Measurements from ENCODE around the gene APOM. TPM values are rescaled to one million over a fixed set of nuclear protein-coding genes. Genes with fewer than 3 reads are reported as not detected.

APOM gene
- total RNA-seq, 3 donors from 2014 or later (not counting 1 experiment from before 2014, with no cell fraction given), result 2.6 to 2.8 (median 2.7) TPM

- peaks cover 1% of the 10 kb centered on the region for H3K36me3 Mint-ChIP-seq
- H3K27ac ChIP-seq (ENCODE audit: low read length), result peak within 1 kb of the TSS; percentile 98
- H3K9me3 ChIP-seq (ENCODE audit: control insufficient read depth, insufficient read depth, low read length), result no peaks in the 10 kb centered on the region
- peaks cover 21% of the 10 kb centered on the region for H3K36me3 ChIP-seq (ENCODE audit: control insufficient read depth, insufficient read depth, low read length)
- H3K27ac Mint-ChIP-seq, result peak within 1 kb of the TSS; percentile 92 to 95
- WGBS (ENCODE audit: insufficient coverage), result under 1% methylated on average over 55 of the region's 67 CpGs
- H3K4me1 ChIP-seq (ENCODE audit: control insufficient read depth, insufficient read depth, low read length), result peaks cover 22% of the 10 kb centered on the region
- peak within 1 kb of the TSS; percentile 92 for H3K4me3 Mint-ChIP-seq
- DNase-seq, result peak in 1 of 2 donors; percentile 87
- peak; percentile 27 to 42 (median 31) for ATAC-seq
- H3K4me1 Mint-ChIP-seq, result peaks cover 20 to 25% of the 10 kb centered on the region in 2 donors
- H3K4me3 ChIP-seq (ENCODE audit: low read length), result peak within 1 kb of the TSS; percentile 91
- H3K27me3 Mint-ChIP-seq (ENCODE audit: low read depth in 2 of 2), result no peaks in the 10 kb centered on the region
- intact Hi-C loops (cut with micrococcal nuclease), result loop anchor here (1.0 to 5.0 kb wide), 4 partner anchors 32 to 117 kb away; partner anchors contain the start of genes BAG6, CLIC1 and GPANK1
- no peaks in the 10 kb centered on the region for H3K9me3 Mint-ChIP-seq
- TF ChIP-seq CTCF (IDR thresholded peaks at IDR 0.05), result no peak
- no peaks in the 10 kb centered on the region for H3K27me3 ChIP-seq (ENCODE audit: control insufficient read depth, insufficient read depth, low read length)
Observed at GRCh38 chr6:31620586-31621319, 34.9 kb upstream of the APOM start, which contains the start of gene PRRC2A. Gene PRRC2A (plus strand): TSS chr6:31620715. CDS start chr6:31622790, 2,075 bp downstream.

- Histone ChIP-seq H3K36me3 (ENCODE audit: control insufficient read depth, insufficient read depth, low read length) (peaks cover 28% of the 10 kb centered on the region), H3K4me3 (ENCODE audit: low read length) (peak overlapping the region; percentile 91), H3K27me3 (ENCODE audit: control insufficient read depth, insufficient read depth, low read length) (no peaks in the 10 kb centered on the region), H3K4me1 (ENCODE audit: control insufficient read depth, insufficient read depth, low read length) (peaks cover 15% of the 10 kb centered on the region), H3K9me3 (ENCODE audit: control insufficient read depth, insufficient read depth, low read length) (no peaks in the 10 kb centered on the region), H3K27ac (ENCODE audit: low read length) (peak overlapping the region; percentile 98)
- Mint-ChIP-seq H3K36me3 (peaks cover 8% of the 10 kb centered on the region), H3K4me1 (peaks cover 20 to 28% of the 10 kb centered on the region in 2 donors), H3K4me3 (peak overlapping the region; percentile 92), H3K27ac (peak overlapping the region; percentile 92 to 95), H3K9me3 (no peaks in the 10 kb centered on the region), H3K27me3 (ENCODE audit: low read depth in 2 of 2) (no peaks in the 10 kb centered on the region)
- intact Hi-C loops (cut with micrococcal nuclease), result loop anchor here (5.0 kb wide), 1 partner anchor 116 kb away; the partner anchor contains the start of gene CLIC1
- ATAC-seq (no peak), DNase-seq (no peak)
- no peak for TF ChIP-seq CTCF (IDR thresholded peaks at IDR 0.05)
- 29% methylated on average over 15 of the region's 15 CpGs for WGBS (ENCODE audit: insufficient coverage)
Observed at GRCh38 chr6:31621320-31621939, 34.3 kb upstream of the APOM start.

- Mint-ChIP-seq H3K27ac (peak overlapping the region; percentile 92 to 95), H3K27me3 (ENCODE audit: low read depth in 2 of 2) (no peaks in the 10 kb centered on the region), H3K36me3 (peaks cover 14% of the 10 kb centered on the region), H3K4me3 (peak overlapping the region; percentile 92), H3K9me3 (no peaks in the 10 kb centered on the region), H3K4me1 (peaks cover 20 to 30% of the 10 kb centered on the region in 2 donors)
- TF ChIP-seq CTCF (IDR thresholded peaks at IDR 0.05), result no peak
- peaks cover 15% of the 10 kb centered on the region for H3K4me1 ChIP-seq (ENCODE audit: control insufficient read depth, insufficient read depth, low read length)
- H3K36me3 ChIP-seq (ENCODE audit: control insufficient read depth, insufficient read depth, low read length), result peaks cover 33% of the 10 kb centered on the region
- whole genome bisulfite sequencing (ENCODE audit: insufficient coverage), result 61% methylated on average over 4 of the region's 4 CpGs
- intact Hi-C loops (cut with micrococcal nuclease), result loop anchor here (5.0 kb wide), 1 partner anchor 115 kb away; the partner anchor contains the start of gene CLIC1
- ATAC-seq (no peak), DNase-seq (no peak)
- no peaks in the 10 kb centered on the region for H3K9me3 ChIP-seq (ENCODE audit: control insufficient read depth, insufficient read depth, low read length)
- H3K27ac ChIP-seq (ENCODE audit: low read length), result peak overlapping the region; percentile 98
- no peak overlapping the region for H3K4me3 ChIP-seq (ENCODE audit: low read length)
- no peaks in the 10 kb centered on the region for H3K27me3 ChIP-seq (ENCODE audit: control insufficient read depth, insufficient read depth, low read length)
Observed at GRCh38 chr6:31621991-31622390, 33.7 kb upstream of the APOM start.

Data from natural killer cell (primary cell).